Gastrocnemius medialis (tissue), 4 donors: ENCODE measurements around the gene DDX5. TPM values are rescaled to one million over a fixed set of nuclear protein-coding genes. Genes with fewer than 3 reads are reported as not detected.

Source experiments
- ATAC-seq, 2 donors: fragments of 150-250 bp; one replicate each; pipeline ENCODE4 v1.9.1; 2016
- DNase-seq, 2 donors: peaks; one replicate each; pipeline ENCODE4 v3.0.0-alpha.2; 2019
- H3K27ac ChIP-seq, 4 donors: fragments of 200-600 bp; sonication (generic); 1 replicate in 1 of 4; 2 replicates in 3 of 4; pipeline ENCODE4 v1.5.1; 2016 to 2018; ENCODE audit warnings: mild to moderate bottlenecking in 2 of 4, moderate library complexity in 1 of 4
- H3K27me3 ChIP-seq, 3 donors: fragments of 200-600 bp; sonication (generic) in 2 of 3; 1 replicate in 1 of 3; 2 replicates in 2 of 3; pipeline versions ENCODE4 v1.5.1 to v1.6.0; 2016 to 2019; ENCODE audit warnings: mild to moderate bottlenecking in 1 of 3, moderate library complexity in 1 of 3
- H3K36me3 ChIP-seq, 2 donors: fragments of 200-600 bp; sonication (generic) in 1 of 2; one replicate each; pipeline ENCODE4 v1.5.1; 2017 to 2018
- H3K4me1 ChIP-seq, 2 donors: fragments of 200-600 bp; sonication (generic) in 1 of 2; one replicate each; pipeline ENCODE4 v1.5.1; 2016 to 2017; ENCODE audit warnings: mild to moderate bottlenecking in 2 of 2
- H3K4me3 ChIP-seq, 4 donors: fragments of 200-600 bp; sonication (generic) in 3 of 4; 1 replicate in 1 of 4; 2 replicates in 3 of 4; pipeline ENCODE4 v1.5.1; 2016 to 2019; ENCODE audit warnings: mild to moderate bottlenecking in 2 of 4
- H3K9me3 ChIP-seq, 3 donors: fragments of 200-600 bp; sonication (generic) in 2 of 3; 1 replicate in 1 of 3; 2 replicates in 2 of 3; pipeline ENCODE4 v1.5.1; 2016 to 2019
- CTCF ChIP-seq, 5 experiments: fragments of 450-650 bp in 3 of 5; fragments of 200-600 bp in 2 of 5; sonication (generic) in 2 of 5; IDR thresholded peaks in 4 of 5; conservative IDR thresholded peaks in 1 of 5; 1 replicate in 4 of 5; 2 replicates in 1 of 5; pipeline ENCODE4 v1.5.1; 2016 to 2019; ENCODE audit warnings: antibody characterized with exemption in 5 of 5, mild to moderate bottlenecking in 3 of 5, moderate library complexity in 3 of 5
- POLR2A ChIP-seq, 2 donors: fragments of 450-650 bp; IDR thresholded peaks; one replicate each; pipeline ENCODE4 v1.6.1; 2017; ENCODE audit warnings: antibody characterized with exemption in 2 of 2, mild to moderate bottlenecking in 2 of 2, moderate library complexity in 2 of 2
- in situ Hi-C, 4 donors: fragments of 200-750 bp; cut with MboI; loops; one replicate each; pipeline versions ENCODE4 v1.15.0 to v1.8.0; 2017; ENCODE audit warnings: low sequenced_read_pairs in 4 of 4
- intact Hi-C: fragments of 100-400 bp; cut with DNase I; formaldehyde crosslinking; loops from one replicate; pipeline ENCODE4 v1.15.1; 2023; ENCODE audit warnings: low total_unique reads
- total RNA-seq, 4 donors: library from RNA; depleted of rRNA; stranded (reverse); fragments of >200 nt; gene quantifications; one replicate each; pipeline versions ENCODE4 v1.1.0 to v1.2.3, GENCODE V29; 2016

Gene DDX5
- total RNA-seq, 4 donors from 2014 or later = 450 to 771 (median 541) TPM

DNA sequence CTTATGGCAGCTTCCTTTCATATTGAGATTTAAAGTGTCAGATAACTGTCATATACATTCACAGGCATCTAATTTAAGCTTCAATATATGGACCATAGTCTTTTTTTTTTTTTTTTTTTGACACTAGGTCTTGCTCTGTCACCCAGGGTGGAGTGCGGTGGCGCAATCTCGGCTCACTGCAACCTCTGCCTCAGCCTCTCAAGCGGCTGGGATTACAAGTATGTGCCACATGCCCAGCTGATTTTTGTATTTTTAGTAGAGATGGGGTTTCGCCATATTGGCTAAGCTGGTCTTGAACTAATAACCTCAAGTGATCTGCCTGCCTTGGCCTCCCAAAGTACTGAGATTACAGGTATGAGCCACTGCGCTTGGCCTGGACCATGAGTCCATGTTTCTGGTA lies 14.3 kb upstream of the DDX5 start:
- ATAC-seq = peak in 1 of 2 donors; percentile 51
- intact Hi-C loops = no loop called here
- TF ChIP-seq POLR2A (IDR thresholded peaks at IDR 0.05) = no peak
- TF ChIP-seq CTCF (IDR thresholded peaks at IDR 0.05 in 4 of 5, conservative IDR thresholded peaks at IDR 0.05 in 1 of 5) = no peak
- in situ Hi-C loops = loop anchor here in 1 of 4 donors (25.0 kb wide), 1 partner anchor 683 kb away; the partner anchor contains the start of genes FTSJ3, PSMC5 and SMARCD2
- Histone ChIP-seq H3K9me3 (no peaks in the 10 kb centered on the region), H3K27me3 (no peaks in the 10 kb centered on the region), H3K4me1 (no peaks in the 10 kb centered on the region), H3K4me3 (no peak overlapping the region), H3K27ac (no peak overlapping the region), H3K36me3 (peaks cover 0 to 83% of the 10 kb centered on the region in 2 donors)
- peak in 1 of 2 donors; percentile 29 for DNase-seq

DNA sequence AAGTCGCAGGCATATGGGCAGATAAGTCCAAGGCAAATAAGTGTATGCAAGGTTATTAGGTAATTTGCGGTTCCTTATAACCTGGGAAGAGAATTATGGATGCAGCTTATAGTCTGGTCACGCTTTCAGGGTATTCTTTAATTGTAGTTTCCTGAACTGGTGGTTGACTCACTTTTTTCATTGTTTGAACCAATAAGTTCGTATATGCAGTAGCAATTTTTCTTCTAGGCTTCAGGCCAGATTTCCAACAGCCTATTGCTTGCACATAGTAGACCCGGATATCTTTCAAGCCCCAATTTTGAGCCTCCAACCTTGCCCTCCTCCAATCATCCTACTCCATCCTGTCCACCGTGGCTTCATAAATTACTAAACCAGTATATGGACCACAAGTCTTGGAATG lies 13.5 kb upstream of the DDX5 start:
- intact Hi-C loops = no loop called here
- DNase-seq (no peak), ATAC-seq (no peak)
- in situ Hi-C loops = loop anchor here in 1 of 4 donors (25.0 kb wide), 1 partner anchor 682 kb away; the partner anchor contains the start of genes FTSJ3, PSMC5 and SMARCD2
- Histone ChIP-seq H3K27me3 (no peaks in the 10 kb centered on the region), H3K4me1 (no peaks in the 10 kb centered on the region), H3K4me3 (no peak overlapping the region), H3K9me3 (no peaks in the 10 kb centered on the region), H3K36me3 (peaks cover 0 to 84% of the 10 kb centered on the region in 2 donors), H3K27ac (no peak overlapping the region)
- TF ChIP-seq CTCF (IDR thresholded peaks at IDR 0.05 in 4 of 5, conservative IDR thresholded peaks at IDR 0.05 in 1 of 5) = no peak
- TF ChIP-seq POLR2A (IDR thresholded peaks at IDR 0.05) = no peak

GRCh38 chr17:64515829-64516228 lies 9.7 kb upstream of the DDX5 start:
- Histone ChIP-seq H3K27me3 (no peaks in the 10 kb centered on the region), H3K4me1 (no peaks in the 10 kb centered on the region), H3K9me3 (no peaks in the 10 kb centered on the region), H3K27ac (no peak overlapping the region), H3K36me3 (peaks cover 0 to 84% of the 10 kb centered on the region in 2 donors), H3K4me3 (no peak overlapping the region)
- no peak for ATAC-seq
- in situ Hi-C loops = loop anchor here in 1 of 4 donors (25.0 kb wide), 1 partner anchor 679 kb away; the partner anchor contains the start of genes FTSJ3, PSMC5 and SMARCD2
- TF ChIP-seq CTCF (IDR thresholded peaks at IDR 0.05 in 4 of 5, conservative IDR thresholded peaks at IDR 0.05 in 1 of 5) (no peak), POLR2A (IDR thresholded peaks at IDR 0.05) (no peak)
- DNase-seq = no peak
- intact Hi-C loops = no loop called here

GRCh38 chr17:64515419-64515818 lies 9.3 kb upstream of the DDX5 start:
- no peaks in the 10 kb centered on the region for H3K27me3 ChIP-seq
- DNase-seq (no peak), ATAC-seq (no peak)
- peaks cover 0 to 84% of the 10 kb centered on the region in 2 donors for H3K36me3 ChIP-seq
- H3K9me3 ChIP-seq = no peaks in the 10 kb centered on the region
- no peak overlapping the region for H3K4me3 ChIP-seq
- in situ Hi-C loops (loop anchor here in 1 of 4 donors (25.0 kb wide), 1 partner anchor 678 kb away; the partner anchor contains the start of genes FTSJ3, PSMC5 and SMARCD2), intact Hi-C loops (no loop called here)
- no peak overlapping the region for H3K27ac ChIP-seq
- TF ChIP-seq POLR2A (IDR thresholded peaks at IDR 0.05) (no peak), CTCF (IDR thresholded peaks at IDR 0.05 in 4 of 5, conservative IDR thresholded peaks at IDR 0.05 in 1 of 5) (no peak)
- no peaks in the 10 kb centered on the region for H3K4me1 ChIP-seq
